ENCODE data around the gene BAZ2B. TPM values are rescaled to one million over a fixed set of nuclear protein-coding genes. Genes with fewer than 3 reads are reported as not detected.

The BAZ2B gene
- total RNA-seq, 4 donors from 2014 or later = 46.8 to 72.8 (median 53.4) TPM

DNA sequence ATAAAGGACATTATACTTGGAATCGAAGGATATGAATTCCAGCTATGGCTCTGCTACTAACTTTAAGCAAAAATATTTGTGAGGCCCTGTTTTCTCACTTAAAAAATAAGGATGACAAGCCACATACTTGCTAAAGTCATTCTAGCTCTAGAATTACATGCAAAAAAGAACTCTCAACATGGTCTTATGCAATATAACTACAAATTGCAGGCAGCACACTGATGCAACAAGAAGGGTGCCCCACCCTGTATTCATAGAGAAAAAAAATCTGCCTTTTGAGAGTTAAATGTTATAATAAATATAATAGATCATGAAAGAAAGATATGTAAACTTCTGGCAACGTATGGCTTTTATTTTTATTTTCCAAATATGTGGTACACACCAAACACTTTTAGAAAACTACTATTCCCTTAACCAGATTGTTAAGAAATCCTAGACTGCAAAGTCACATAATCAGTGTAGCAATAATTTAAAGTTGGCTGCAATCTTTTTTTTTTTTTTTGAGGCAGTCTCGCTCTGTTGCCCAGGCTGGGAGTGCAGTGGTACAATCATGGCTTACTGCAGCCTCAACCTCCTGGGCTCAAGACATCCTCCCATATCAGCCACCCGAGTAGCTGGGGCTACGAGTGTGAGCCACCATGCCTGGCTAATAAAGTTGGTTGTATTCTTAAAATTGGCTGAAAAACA, 289.6 kb downstream of the BAZ2B start:
- WGBS, 2 donors = 83% methylated on average over 5 of the region's 5 CpGs
- intact Hi-C loops (cut with DNase I; ENCODE audit: low total_unique reads) = no loop called here

DNA sequence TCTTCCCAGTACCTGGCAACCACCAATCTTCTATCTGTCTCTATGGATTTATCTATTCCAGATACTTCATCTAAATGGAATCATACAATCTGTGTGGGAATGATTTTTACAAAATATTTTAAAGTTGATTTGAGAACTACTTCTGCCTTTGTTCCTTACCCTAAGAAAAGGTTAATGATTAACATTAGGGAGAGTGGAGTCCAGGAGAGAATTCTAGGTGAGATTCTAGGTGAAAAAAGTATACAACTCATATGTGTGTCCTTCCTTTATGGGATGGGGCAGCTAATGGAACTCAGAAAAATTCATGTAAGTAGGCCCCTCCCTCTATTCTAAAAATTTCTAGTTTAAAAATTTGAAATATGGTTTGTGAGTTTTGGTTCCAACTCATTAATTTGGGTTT, 293.9 kb downstream of the BAZ2B start:
- no peak for DNase-seq (ENCODE audit: low spot score in 2 of 2)
- no peak overlapping the region for H3K4me3 ChIP-seq (ENCODE audit: low read depth, poor library complexity, severe bottlenecking)
- intact Hi-C loops (cut with DNase I; ENCODE audit: low total_unique reads) = no loop called here
- TF ChIP-seq POLR2A (IDR thresholded peaks at IDR 0.05) = no peak
- TF ChIP-seq, protein P1, sequence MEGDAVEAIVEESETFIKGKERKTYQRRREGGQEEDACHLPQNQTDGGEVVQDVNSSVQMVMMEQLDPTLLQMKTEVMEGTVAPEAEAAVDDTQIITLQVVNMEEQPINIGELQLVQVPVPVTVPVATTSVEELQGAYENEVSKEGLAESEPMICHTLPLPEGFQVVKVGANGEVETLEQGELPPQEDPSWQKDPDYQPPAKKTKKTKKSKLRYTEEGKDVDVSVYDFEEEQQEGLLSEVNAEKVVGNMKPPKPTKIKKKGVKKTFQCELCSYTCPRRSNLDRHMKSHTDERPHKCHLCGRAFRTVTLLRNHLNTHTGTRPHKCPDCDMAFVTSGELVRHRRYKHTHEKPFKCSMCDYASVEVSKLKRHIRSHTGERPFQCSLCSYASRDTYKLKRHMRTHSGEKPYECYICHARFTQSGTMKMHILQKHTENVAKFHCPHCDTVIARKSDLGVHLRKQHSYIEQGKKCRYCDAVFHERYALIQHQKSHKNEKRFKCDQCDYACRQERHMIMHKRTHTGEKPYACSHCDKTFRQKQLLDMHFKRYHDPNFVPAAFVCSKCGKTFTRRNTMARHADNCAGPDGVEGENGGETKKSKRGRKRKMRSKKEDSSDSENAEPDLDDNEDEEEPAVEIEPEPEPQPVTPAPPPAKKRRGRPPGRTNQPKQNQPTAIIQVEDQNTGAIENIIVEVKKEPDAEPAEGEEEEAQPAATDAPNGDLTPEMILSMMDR (IDR thresholded peaks at IDR 0.05) = no peak

More for the DNA sequence above, 289.6 kb downstream of the BAZ2B start:
- TF ChIP-seq, protein P1 (IDR thresholded peaks at IDR 0.05) = no peak
- TF ChIP-seq POLR2A (IDR thresholded peaks at IDR 0.05) = no peak
- no peak overlapping the region for H3K4me3 ChIP-seq (ENCODE audit: low read depth, poor library complexity, severe bottlenecking)
- no peak for DNase-seq (ENCODE audit: low spot score in 2 of 2)

DNA sequence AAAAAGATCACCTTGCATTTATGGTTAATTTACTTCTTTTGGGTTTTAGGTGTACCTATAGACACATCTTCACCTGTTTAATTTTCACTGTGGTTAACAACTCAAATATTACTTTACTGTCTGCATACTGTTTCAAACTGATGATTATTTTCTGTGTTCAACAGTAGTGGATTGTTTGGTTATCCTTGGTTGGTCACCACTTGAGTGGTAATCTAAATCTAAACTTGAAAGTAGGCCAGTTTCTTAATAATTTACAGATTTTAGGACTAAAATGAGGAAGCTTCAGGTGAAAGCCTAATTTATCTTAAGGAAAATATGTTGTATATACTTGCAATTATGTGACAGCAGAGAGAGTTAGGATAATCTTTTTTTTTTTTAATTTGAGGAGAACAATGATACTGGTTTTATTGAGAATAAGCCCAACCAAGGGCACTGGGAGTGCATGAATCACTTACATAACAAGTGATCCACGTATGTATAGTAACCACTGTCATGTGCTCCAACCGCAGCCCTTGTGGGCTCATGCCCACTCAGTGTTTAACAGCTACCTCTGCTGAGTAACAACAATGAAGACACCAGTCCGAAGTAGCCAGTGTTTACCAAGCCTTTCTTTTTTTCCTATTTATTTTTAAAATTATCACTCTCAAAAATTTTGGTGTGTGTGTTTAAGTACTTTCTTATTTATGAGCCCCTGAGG, 298.8 kb downstream of the BAZ2B start:
- 86 to 89% methylated on average over 3 of the region's 3 CpGs for WGBS, 2 donors
- intact Hi-C loops (cut with DNase I; ENCODE audit: low total_unique reads) = loop anchor here (5.0 kb wide), 1 partner anchor 1230 kb away; no protein-coding TSS in a partner anchor
- TF ChIP-seq POLR2A (IDR thresholded peaks at IDR 0.05) = no peak
- TF ChIP-seq, protein P1 (IDR thresholded peaks at IDR 0.05) = no peak
- H3K4me3 ChIP-seq (ENCODE audit: low read depth, poor library complexity, severe bottlenecking) = no peak overlapping the region
- no peak for DNase-seq (ENCODE audit: low spot score in 2 of 2)

DNA sequence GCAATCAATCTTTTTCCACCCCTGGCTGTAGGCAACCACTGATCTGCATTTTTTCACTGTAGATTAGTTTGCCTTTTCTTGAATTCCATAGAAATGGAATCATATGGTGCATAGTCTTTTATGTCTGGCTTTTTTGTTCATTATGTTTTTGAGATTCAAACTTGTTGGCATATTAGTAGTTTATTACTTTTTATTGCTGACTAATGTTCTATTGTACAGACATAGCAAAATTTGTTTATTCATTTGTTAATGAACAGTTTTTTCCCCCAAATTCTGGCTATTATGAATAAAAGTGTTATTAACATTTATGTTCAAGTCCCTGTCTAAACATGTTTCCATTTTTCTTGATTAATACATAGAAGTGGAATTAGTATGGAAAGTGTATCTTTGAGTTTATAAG, 308.4 kb downstream of the BAZ2B start:
- DNase-seq (ENCODE audit: low spot score in 2 of 2) = no peak
- H3K4me3 ChIP-seq (ENCODE audit: low read depth, poor library complexity, severe bottlenecking) = no peak overlapping the region
- no peak for TF ChIP-seq POLR2A (IDR thresholded peaks at IDR 0.05)
- TF ChIP-seq, protein P1 (IDR thresholded peaks at IDR 0.05) = no peak
- intact Hi-C loops (cut with DNase I; ENCODE audit: low total_unique reads) = no loop called here

DNA sequence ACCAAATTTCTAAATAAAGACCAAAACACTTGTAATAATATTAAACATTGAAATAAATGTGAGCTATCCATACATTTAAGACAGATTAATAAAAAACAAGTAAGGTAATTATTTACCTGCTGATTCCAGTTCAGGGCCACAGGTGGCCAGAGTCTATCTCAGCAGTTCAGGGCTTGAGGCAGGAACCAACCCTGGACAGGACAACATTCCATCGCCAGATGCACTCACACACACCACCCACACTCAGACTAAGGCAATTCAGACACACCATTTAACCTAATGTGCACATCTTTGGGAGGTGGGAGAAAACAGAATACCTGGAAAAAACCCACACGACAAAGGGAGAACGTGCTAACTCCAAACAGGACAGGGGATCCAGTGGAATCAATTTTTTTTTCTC, 315.8 kb downstream of the BAZ2B start:
- H3K4me3 ChIP-seq (ENCODE audit: low read depth, poor library complexity, severe bottlenecking) = no peak overlapping the region
- intact Hi-C loops (cut with DNase I; ENCODE audit: low total_unique reads) = no loop called here
- WGBS, 2 donors = 63 to 73% methylated on average over 3 of the region's 3 CpGs
- DNase-seq (ENCODE audit: low spot score in 2 of 2) = no peak
- TF ChIP-seq, protein P1 (IDR thresholded peaks at IDR 0.05) = no peak
- TF ChIP-seq POLR2A (IDR thresholded peaks at IDR 0.05) = no peak

All from lower leg skin (tissue), 4 donors.